HG03521 (cell line): Measurements from ENCODE around the gene LONP2.

Experiments used
- ATAC-seq: cut with Tn5 transposase; IDR thresholded peaks from one replicate; pipeline ENCODE4 v1.9.1; 2021; ENCODE audit warnings: mild to moderate bottlenecking, moderate library complexity; ENCODE audit not compliant: unreplicated experiment

The LONP2 gene

GRCh38 chr16:48244080-48244862 lies at the start of gene LONP2:
Gene LONP2, plus strand, starts transcription at chr16:48244300. Its CDS starts 89 bp downstream, at chr16:48244389.
- peak; percentile 90 for ATAC-seq

- ATAC-seq, result no peak
Observed at GRCh38 chr16:48194828-48195556, 49.1 kb upstream of the LONP2 start.

- ATAC-seq, result no peak
Observed at GRCh38 chr16:48197294-48197693, 46.8 kb upstream of the LONP2 start.

GRCh38 chr16:48201515-48202201 lies 42.4 kb upstream of the LONP2 start:
- no peak for ATAC-seq

GRCh38 chr16:48203974-48204824 lies 39.9 kb upstream of the LONP2 start:
- no peak for ATAC-seq

GRCh38 chr16:48204825-48205151 lies 39.3 kb upstream of the LONP2 start:
- no peak for ATAC-seq

- no peak for ATAC-seq
Observed at GRCh38 chr16:48206594-48207242, 37.4 kb upstream of the LONP2 start.

GRCh38 chr16:48210747-48211146 lies 33.4 kb upstream of the LONP2 start:
- no peak for ATAC-seq

- ATAC-seq, result no peak
Observed at GRCh38 chr16:48212033-48212432, 32.1 kb upstream of the LONP2 start.

- no peak for ATAC-seq
Observed at GRCh38 chr16:48215738-48216137, 28.4 kb upstream of the LONP2 start.

- no peak for ATAC-seq
Observed at GRCh38 chr16:48217708-48218107, 26.4 kb upstream of the LONP2 start.

- ATAC-seq, result no peak
Observed at GRCh38 chr16:48218473-48218872, 25.6 kb upstream of the LONP2 start.

GRCh38 chr16:48220891-48221290 lies 23.2 kb upstream of the LONP2 start:
- ATAC-seq, result no peak

GRCh38 chr16:48223490-48223889 lies 20.6 kb upstream of the LONP2 start:
- ATAC-seq, result no peak

- ATAC-seq, result no peak
Observed at GRCh38 chr16:48225456-48225855, 18.6 kb upstream of the LONP2 start.

GRCh38 chr16:48231727-48232492 lies 12.2 kb upstream of the LONP2 start:
- no peak for ATAC-seq

- ATAC-seq, result no peak
Observed at GRCh38 chr16:48232493-48233040, 11.5 kb upstream of the LONP2 start.

- ATAC-seq, result no peak
Observed at GRCh38 chr16:48234630-48235029, 9.5 kb upstream of the LONP2 start.

GRCh38 chr16:48235058-48235555 lies 9.0 kb upstream of the LONP2 start:
- no peak for ATAC-seq
